Mucosa of rectum (tissue), 2 donors: Measurements from ENCODE around the gene CENPP.

Experiments
- H3K27ac ChIP-seq, 2 donors: one replicate each; pipeline ENCODE4 v1.7.0; 2013; ENCODE audit warnings: inconsistent platforms in 2 of 2, low read depth in 2 of 2, low read length in 2 of 2
- H3K27me3 ChIP-seq, 2 donors: one replicate each; pipeline ENCODE4 v1.7.0; 2013; ENCODE audit warnings: low read length in 2 of 2; ENCODE audit not compliant: control insufficient read depth in 2 of 2, insufficient read depth in 2 of 2
- H3K36me3 ChIP-seq, 2 donors: one replicate each; pipeline ENCODE4 v1.7.0; 2013; ENCODE audit warnings: low read length in 2 of 2; ENCODE audit not compliant: control insufficient read depth in 2 of 2, insufficient read depth in 2 of 2
- H3K4me1 ChIP-seq, 2 donors: one replicate each; pipeline ENCODE4 v1.7.0; 2013; ENCODE audit warnings: low read length in 2 of 2, mild to moderate bottlenecking in 1 of 2; ENCODE audit not compliant: control insufficient read depth in 2 of 2, insufficient read depth in 2 of 2
- H3K4me3 ChIP-seq, 2 donors: one replicate each; pipeline ENCODE4 v1.7.0; 2013; ENCODE audit warnings: low read length in 2 of 2
- H3K9ac ChIP-seq, 2 donors: one replicate each; pipeline ENCODE4 v1.7.0; 2013; ENCODE audit warnings: low read length in 2 of 2, low read depth in 1 of 2, mild to moderate bottlenecking in 1 of 2
- H3K9me3 ChIP-seq, 2 donors: one replicate each; pipeline ENCODE4 v1.7.0; 2013; ENCODE audit warnings: low read length in 2 of 2; ENCODE audit not compliant: control insufficient read depth in 2 of 2
- donor health status: healthy.
- donor health status: Normal muscosa, but diverticular disease.

Gene CENPP

DNA sequence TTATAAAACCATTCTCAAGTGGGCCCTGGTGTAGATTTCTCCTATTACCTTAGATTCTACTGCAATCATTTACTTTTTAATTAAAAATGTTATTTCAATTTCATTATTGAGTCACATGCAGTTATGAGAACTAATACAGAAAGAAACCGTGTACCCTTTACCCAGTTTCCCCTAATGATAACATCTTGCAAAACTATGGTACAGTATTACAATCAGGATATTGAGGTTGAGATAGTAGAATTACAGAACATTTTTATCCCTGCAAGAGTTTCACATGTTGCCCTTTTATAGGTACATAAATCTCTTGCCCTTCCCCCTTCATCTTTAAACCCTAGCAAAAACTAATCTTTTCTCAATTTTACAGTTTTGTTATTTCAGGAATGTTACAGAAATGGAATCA is 109.5 kb downstream of the CENPP start:
- no peaks in the 10 kb centered on the region for H3K4me1 ChIP-seq
- H3K27me3 ChIP-seq = no peaks in the 10 kb centered on the region
- no peak overlapping the region for H3K27ac ChIP-seq

DNA sequence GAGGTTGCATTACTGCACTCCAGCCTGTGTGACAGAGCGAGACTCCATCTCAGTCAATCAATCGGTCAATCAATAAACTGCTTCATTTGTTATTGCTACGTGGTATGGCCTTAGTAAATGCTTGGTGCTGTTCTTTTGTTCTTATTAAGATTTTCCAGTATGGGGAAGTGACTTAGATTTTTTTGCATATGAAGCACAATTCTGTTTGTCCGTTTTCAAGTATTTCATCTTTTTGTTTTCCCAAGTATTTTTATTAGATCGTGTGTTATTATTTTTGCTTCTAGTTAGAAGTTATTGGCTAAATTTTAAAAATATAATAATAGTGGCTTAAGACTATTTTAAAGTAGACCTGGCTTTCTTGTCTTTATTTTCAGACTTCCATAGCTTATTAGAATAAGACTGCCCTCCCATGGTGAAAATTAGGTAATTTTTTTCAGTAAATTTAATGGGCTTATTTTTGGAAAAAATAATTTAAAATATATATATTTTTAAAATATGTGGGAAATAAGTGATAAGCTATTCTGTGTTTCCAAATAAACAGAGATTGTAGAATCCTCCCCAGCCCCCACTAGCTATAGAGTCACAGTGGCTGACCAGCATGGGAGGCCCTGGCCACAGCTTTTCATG is 113.3 kb downstream of the CENPP start:
- no peak overlapping the region for H3K4me3 ChIP-seq
- no peak overlapping the region for H3K9ac ChIP-seq
- H3K27me3 ChIP-seq = no peaks in the 10 kb centered on the region
- no peak overlapping the region for H3K27ac ChIP-seq
- H3K9me3 ChIP-seq = no peaks in the 10 kb centered on the region
- H3K36me3 ChIP-seq = no peaks in the 10 kb centered on the region
- H3K4me1 ChIP-seq = no peaks in the 10 kb centered on the region

More for the DNA sequence above, 109.5 kb downstream of the CENPP start:
- Histone ChIP-seq H3K4me3 (no peak overlapping the region), H3K9ac (no peak overlapping the region), H3K9me3 (no peaks in the 10 kb centered on the region), H3K36me3 (no peaks in the 10 kb centered on the region)

DNA sequence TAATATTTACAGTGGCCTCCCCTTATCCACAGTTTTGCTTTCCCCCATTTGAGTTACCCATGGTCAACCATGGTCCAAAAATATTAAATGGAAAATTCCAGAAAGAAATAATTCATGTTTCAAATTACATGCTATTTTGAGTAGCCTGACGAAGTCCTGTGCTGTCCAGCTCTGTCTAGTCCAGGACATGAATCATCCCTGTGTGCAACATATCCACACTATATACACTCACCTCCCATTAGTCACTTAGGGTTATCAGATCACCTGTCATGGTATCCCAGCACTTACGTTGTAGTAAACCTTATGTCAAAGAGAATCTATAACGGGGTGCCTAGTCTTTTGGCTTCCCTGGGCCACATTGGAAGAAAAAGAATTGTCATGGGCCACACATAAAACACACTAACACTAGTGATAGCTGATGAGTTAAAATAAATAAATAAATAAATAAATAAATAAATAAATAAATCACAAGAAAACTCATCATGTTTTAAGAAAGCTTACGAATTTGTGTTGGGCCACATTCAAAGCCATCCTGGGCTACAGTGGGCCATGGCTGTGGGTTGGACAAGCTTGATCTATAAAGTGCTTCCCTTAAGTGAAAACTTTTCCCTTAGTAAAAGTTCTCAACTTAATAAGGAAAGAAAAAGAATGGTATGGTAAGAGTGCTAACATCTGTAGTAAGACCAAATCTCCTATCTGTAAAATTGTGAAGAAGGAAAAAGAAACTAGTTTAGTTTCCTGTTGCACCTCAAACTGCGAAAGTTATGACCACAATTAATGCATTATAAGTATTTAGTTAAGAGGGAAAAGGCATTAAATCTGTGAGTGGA is 114.4 kb downstream of the CENPP start:
- H3K9me3 ChIP-seq = no peaks in the 10 kb centered on the region
- no peak overlapping the region for H3K9ac ChIP-seq
- no peaks in the 10 kb centered on the region for H3K36me3 ChIP-seq
- H3K27me3 ChIP-seq = no peaks in the 10 kb centered on the region
- no peak overlapping the region for H3K27ac ChIP-seq
- no peaks in the 10 kb centered on the region for H3K4me1 ChIP-seq
- no peak overlapping the region for H3K4me3 ChIP-seq

DNA sequence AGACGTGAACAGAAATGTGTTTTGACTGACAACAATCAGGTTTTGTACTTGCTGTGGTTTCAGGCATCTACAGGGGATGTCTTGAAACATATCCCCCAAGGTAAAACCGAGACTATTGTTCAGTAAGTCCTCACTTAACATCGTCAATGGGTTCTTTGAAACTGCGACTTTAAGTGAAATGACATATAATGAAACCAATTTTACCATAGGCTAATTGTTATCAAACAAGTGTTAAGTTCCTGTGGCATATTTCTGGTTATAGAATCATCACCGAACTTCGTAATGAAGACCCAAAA is 114.9 kb downstream of the CENPP start:
- Histone ChIP-seq H3K36me3 (no peaks in the 10 kb centered on the region), H3K9me3 (no peaks in the 10 kb centered on the region), H3K4me1 (no peaks in the 10 kb centered on the region), H3K4me3 (no peak overlapping the region), H3K27ac (no peak overlapping the region), H3K27me3 (no peaks in the 10 kb centered on the region), H3K9ac (no peak overlapping the region)

DNA sequence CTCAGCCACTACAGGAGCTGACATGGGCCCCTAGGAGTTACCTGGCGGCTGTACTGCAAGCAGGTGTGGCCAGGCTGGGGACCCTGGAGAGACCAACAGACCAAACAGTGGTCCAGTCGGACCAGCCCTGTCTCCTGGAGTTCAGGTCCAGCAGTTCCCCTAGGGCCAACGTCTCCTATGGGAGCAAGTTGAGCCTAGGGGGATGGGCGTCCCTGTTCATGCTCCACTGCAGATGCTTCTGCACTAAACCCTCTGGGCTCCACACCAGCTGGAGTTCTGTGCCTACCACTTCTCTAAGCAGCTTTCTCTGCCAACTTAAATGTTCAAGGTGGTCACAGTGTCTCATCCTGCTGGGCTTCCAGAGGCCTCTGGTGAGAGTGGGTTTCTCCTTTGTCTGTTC is 119.1 kb downstream of the CENPP start:
- Histone ChIP-seq H3K9me3 (no peaks in the 10 kb centered on the region), H3K36me3 (no peaks in the 10 kb centered on the region), H3K4me1 (no peaks in the 10 kb centered on the region), H3K27me3 (no peaks in the 10 kb centered on the region), H3K9ac (no peak overlapping the region), H3K27ac (no peak overlapping the region), H3K4me3 (no peak overlapping the region)

DNA sequence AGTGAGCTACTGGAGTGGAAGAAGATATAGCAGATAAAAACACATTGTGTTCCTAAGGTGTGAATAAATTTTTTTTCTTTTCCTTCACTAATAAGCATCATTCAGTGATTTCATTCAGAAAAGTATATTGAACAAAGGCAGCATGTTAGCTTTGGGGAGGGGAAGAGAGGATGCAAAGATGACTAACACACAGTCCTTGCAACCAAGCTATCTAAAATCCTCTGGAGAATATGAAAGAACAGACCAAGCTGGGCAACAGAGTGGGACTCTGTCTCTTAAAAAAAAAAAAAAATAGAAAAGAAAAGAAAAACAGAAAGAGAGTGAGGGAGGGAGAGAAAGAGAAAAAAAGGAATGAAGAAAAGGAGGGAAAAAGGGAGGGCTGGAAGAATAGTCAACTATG is 120.8 kb downstream of the CENPP start:
- Histone ChIP-seq H3K4me3 (no peak overlapping the region), H3K4me1 (no peaks in the 10 kb centered on the region), H3K9ac (no peak overlapping the region)

DNA sequence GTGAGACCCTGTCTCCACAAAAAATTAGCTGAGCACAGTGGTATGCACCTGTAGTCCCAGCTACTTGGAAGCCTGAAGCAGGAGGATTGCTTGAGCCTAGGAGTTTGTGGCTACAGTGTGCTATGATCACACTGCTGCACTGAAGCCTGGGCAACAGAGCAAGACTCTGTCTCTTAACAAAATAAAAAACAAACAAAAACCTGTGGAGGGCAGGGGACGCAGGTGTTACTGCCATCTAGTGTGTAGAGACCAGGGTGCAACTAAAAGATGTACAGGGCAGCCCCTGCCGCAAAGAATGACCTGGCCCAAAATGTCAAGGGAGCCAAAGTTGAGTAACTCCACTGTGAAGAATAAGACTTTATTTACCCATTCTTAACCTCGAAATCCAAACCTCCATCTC is 129.5 kb downstream of the CENPP start:
- no peaks in the 10 kb centered on the region for H3K27me3 ChIP-seq
- H3K9me3 ChIP-seq = no peaks in the 10 kb centered on the region
- H3K27ac ChIP-seq = no peak overlapping the region

More for the DNA sequence above, 120.8 kb downstream of the CENPP start:
- no peaks in the 10 kb centered on the region for H3K27me3 ChIP-seq
- no peaks in the 10 kb centered on the region for H3K9me3 ChIP-seq
- H3K36me3 ChIP-seq = no peaks in the 10 kb centered on the region
- no peak overlapping the region for H3K27ac ChIP-seq

DNA sequence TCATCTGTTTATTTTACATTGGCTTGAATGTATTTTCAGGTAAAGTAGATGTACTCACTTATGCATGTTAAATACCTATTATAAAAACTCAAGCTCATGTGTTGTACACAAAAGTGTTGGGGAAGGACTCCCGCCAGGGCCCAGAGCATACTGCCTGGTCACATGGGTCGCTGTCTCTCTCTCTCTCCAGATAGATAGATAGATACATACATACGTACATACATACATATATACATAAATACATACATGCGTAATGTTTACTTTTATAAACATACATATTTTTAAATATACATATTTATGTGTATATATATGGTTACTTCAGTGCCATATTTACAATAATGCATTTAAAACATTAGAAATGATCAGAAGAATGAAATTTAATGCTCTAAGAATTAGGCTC is 131.8 kb downstream of the CENPP start:
- Histone ChIP-seq H3K9ac (no peak overlapping the region), H3K4me3 (no peak overlapping the region), H3K27me3 (no peaks in the 10 kb centered on the region), H3K27ac (no peak overlapping the region), H3K36me3 (no peaks in the 10 kb centered on the region), H3K9me3 (no peaks in the 10 kb centered on the region), H3K4me1 (no peaks in the 10 kb centered on the region)

More for the DNA sequence above, 129.5 kb downstream of the CENPP start:
- no peak overlapping the region for H3K9ac ChIP-seq
- H3K4me1 ChIP-seq = no peaks in the 10 kb centered on the region
- no peak overlapping the region for H3K4me3 ChIP-seq
- no peaks in the 10 kb centered on the region for H3K36me3 ChIP-seq

DNA sequence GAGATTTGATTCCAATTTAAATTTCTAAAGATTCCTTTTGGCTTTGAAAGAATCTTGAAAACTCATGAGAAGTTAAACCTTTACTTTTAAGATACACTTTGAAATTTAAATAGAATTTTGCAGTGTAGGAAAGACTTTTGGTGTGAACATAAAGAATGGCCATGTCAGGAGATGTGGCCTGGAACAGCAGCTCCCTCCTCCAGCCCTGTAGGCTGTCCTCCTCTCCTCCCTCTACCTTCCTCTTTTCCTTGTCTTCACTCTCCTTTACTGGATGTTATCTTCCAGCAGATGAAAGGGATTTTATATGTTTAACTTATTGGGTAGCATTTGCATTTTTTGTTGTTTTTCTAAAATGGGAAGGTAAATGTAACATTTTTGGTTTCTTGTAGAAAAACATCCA is 137.6 kb downstream of the CENPP start:
- H3K36me3 ChIP-seq = no peaks in the 10 kb centered on the region
- H3K9ac ChIP-seq = no peak overlapping the region
- H3K4me1 ChIP-seq = no peaks in the 10 kb centered on the region
- no peak overlapping the region for H3K4me3 ChIP-seq
- no peaks in the 10 kb centered on the region for H3K27me3 ChIP-seq
- no peaks in the 10 kb centered on the region for H3K9me3 ChIP-seq
- H3K27ac ChIP-seq = no peak overlapping the region

DNA sequence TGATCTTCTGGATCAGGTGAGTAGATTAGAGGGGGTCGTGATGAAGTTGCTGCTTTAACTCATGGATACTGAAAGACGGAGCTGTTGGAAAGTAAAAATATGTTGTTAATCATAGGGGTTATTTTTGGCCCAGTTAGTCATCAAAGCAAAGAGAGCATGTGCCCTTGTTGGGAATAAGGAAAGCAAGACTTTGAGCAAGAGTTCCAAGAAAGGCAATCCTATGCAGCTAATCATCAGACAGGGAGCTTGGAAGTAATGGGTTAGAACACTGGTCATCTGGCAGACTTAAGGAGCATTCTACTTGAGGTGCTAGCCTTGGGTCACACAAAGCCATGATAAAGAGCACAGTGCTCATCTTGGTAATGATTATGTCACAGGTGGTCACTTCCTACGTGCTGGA is 138.2 kb downstream of the CENPP start:
- Histone ChIP-seq H3K9ac (no peak overlapping the region), H3K36me3 (no peaks in the 10 kb centered on the region), H3K27me3 (no peaks in the 10 kb centered on the region), H3K4me3 (no peak overlapping the region), H3K4me1 (no peaks in the 10 kb centered on the region), H3K9me3 (no peaks in the 10 kb centered on the region), H3K27ac (no peak overlapping the region)
